D721Med (cell line): ENCODE measurements around the gene KDM5C.
"Not testable (repeated sequence)": the region's sequence is repeated elsewhere in the genome, so short reads cannot be mapped to it uniquely, and the experiment has no call there.

Source experiments
- DNase-seq: peaks from one replicate; pipeline ENCODE4 v3.0.0; 2011; ENCODE audit warnings: low spot score; ENCODE audit not compliant: insufficient read length
- FAIRE-seq: peaks from 2 replicates; lab custom pipeline; 2011; peaks lifted over from hg19 to GRCh38; lab: Jason Lieb, UNC
- TF ChIP-seq, protein P1 (sequence below): IDR thresholded peaks from 2 replicates; pipeline ENCODE4 v1.5.1; 2012; ENCODE audit warnings: mild to moderate bottlenecking, control low read depth; ENCODE audit not compliant: insufficient read depth; ENCODE audit errors: missing control alignments

KDM5C gene

GRCh38 chrX:53166103-53166502 lies 58.9 kb downstream of the KDM5C start:
- FAIRE-seq (no peak), DNase-seq (no peak)
- TF ChIP-seq, protein P1, sequence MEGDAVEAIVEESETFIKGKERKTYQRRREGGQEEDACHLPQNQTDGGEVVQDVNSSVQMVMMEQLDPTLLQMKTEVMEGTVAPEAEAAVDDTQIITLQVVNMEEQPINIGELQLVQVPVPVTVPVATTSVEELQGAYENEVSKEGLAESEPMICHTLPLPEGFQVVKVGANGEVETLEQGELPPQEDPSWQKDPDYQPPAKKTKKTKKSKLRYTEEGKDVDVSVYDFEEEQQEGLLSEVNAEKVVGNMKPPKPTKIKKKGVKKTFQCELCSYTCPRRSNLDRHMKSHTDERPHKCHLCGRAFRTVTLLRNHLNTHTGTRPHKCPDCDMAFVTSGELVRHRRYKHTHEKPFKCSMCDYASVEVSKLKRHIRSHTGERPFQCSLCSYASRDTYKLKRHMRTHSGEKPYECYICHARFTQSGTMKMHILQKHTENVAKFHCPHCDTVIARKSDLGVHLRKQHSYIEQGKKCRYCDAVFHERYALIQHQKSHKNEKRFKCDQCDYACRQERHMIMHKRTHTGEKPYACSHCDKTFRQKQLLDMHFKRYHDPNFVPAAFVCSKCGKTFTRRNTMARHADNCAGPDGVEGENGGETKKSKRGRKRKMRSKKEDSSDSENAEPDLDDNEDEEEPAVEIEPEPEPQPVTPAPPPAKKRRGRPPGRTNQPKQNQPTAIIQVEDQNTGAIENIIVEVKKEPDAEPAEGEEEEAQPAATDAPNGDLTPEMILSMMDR: no peak

DNA sequence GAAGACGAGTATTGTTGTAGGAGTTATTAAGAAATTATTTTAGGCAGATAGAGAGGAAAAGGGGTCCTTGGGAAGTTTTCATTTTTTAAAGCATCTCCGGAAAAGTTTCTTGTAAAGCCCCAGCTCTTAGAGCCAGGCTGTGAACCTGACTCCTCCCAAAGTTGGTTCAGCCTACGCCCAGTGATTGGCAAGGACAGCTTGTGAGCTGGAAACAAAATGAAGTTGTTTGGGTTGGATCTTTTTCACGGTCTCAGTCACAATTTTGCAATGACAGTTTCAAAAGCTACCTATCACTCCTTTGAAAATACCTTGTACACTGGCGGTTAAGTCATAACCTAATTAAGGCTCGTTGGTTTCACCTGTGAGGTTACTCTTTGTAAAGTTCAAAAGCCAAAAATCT lies 60.4 kb downstream of the KDM5C start:
- FAIRE-seq: not testable (repeated sequence)

GRCh38 chrX:53163436-53163835 lies 61.6 kb downstream of the KDM5C start:
- DNase-seq (no peak), FAIRE-seq (no peak)
- TF ChIP-seq, protein P1: no peak

More for the DNA sequence above, 60.4 kb downstream of the KDM5C start:
- DNase-seq: not testable (repeated sequence)

GRCh38 chrX:53160297-53160983 lies 64.6 kb downstream of the KDM5C start:
- TF ChIP-seq, protein P1: no peak
- FAIRE-seq (no peak), DNase-seq (no peak)

DNA sequence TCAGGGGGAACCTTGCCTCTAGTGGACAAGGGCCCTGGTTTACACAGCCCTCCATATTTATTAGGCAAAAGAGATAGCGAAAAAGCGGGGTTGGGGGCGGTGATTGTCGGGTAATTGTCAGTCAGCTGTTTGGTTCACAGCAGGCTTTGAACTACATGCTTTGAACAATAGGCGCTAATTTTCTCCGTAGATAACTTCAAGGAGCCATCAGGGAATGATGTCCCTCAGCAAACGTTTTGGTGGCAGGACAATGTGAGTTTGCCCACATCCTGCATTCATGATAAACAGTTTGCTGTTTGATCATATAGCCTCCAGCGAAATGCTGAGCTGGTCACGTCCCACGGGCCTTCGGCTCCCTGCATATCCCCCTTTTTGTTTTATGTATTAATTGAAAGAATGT lies 65.8 kb downstream of the KDM5C start:
- no peak for DNase-seq
- no peak for FAIRE-seq
- TF ChIP-seq, protein P1: no peak

DNA sequence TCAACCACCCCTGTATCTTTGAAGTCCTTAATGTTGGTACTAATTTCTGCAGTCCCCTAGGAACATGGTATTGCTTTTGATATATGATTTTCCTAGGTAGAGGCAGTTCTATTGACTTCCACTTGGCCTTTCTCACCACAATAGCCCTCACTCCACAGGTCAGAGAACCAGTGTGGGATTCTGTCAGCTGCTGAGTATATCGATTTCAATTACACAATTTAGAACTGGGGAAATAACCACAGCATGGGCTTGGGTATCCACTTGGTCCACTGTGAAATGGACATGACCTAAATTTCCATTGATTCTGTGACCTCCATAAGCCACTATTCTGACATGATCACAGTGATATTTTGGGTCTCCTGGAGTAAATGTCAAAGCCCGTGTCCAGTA lies 68.8 kb downstream of the KDM5C start:
- FAIRE-seq (no peak), DNase-seq (no peak)
- TF ChIP-seq, protein P1: no peak

- FAIRE-seq: no peak
- TF ChIP-seq, protein P1: no peak
- DNase-seq: no peak
Measured at GRCh38 chrX:53155512-53156206, 69.3 kb downstream of the KDM5C start.
